Stimulated activated CD4-positive, alpha-beta T cell treated with anti-CD3 and anti-CD28 coated beads, Interleukin-1b, Interleukin-23, amount 100 ng/mL, for 48 hours (primary cell): ENCODE measurements around the gene RPN1.
A peak's percentile ranks its signal among the peaks of the same experiment; 100 is the strongest.

Source experiments
- DNase-seq: peaks from one replicate; pipeline ENCODE4 v3.0.0-alpha.2; 2020

The RPN1 gene

GRCh38 chr3:128576290-128576689 is 74.3 kb downstream of the RPN1 start:
- no peak for DNase-seq

DNA sequence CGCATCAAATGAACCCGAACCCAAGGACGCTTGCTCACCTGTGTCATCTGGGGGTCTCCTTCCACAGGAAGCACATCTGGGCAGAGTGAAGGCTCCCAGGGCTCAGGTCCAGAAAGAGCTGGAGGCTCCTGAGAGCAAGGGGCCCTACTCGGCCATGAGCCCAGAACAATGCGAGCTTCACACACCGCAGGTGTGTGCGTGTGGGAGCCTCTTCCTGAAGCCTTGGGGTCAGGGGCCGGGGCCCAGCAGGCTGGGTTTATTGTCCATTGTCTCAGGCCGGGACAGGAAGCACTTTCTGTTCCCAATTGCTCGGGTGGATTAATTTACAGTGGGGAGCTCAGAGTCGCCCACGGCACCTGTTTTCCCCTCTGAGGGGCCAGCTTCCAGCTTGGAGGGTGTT is 74.8 kb downstream of the RPN1 start:
- no peak for DNase-seq

- DNase-seq: no peak
These were observed 76.9 kb downstream of the RPN1 start for GRCh38 chr3:128573707-128574162.

DNA sequence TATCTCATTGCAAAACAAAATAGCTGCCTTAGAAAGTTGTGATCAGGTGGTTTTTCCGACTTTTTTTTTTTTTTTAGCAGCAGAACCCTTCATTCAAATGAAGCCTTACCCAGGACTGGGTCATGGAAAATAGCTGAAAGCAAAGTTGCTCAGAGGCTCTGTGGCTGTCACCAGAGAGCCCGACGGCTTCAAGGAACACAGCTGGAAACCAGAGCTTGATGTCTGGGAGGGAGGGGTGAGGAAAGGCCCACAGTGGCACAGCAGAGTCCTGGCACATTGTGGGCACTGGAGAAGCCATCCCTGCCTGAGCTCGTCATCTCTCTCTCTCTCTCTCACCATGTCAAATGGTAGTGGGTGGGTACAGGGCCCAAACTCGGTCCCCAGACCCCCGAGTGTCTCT is 77.5 kb downstream of the RPN1 start:
- no peak for DNase-seq

DNA sequence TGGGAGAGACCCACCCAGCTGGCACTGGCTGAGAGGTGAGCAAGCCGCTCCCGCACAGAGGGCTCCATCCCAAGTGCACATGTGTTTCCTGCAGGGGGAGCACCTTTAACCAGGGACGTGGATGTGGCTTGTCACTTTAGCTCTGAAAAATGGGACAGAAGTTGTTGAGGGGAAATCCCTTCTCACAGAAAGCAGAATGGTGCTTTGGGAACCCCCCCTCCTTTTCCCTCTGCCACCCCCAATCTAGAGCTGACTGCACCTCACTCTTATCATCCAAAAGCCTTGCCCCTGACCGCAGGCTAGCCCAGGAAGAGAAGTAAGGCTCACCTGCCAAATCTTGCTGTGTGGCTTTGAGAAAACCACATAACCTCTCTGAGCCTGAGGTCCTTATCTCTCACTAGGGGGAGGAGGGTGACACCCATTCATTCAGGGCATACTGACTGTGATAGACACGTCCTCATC is 77.9 kb downstream of the RPN1 start:
- peak; percentile 59 for DNase-seq

- DNase-seq: no peak
These were observed 78.6 kb downstream of the RPN1 start for GRCh38 chr3:128572013-128572412.
